K562 (cell line): Measurements from ENCODE around the gene AMN1. TPM values are rescaled to one million over a fixed set of nuclear protein-coding genes. Genes with fewer than 3 reads are reported as not detected.
"Not testable (repeated sequence)": the region's sequence is repeated elsewhere in the genome, so short reads cannot be mapped to it uniquely, and the experiment has no call there.

Source experiments
- ATAC-seq: fragments of 200-7000 bp; cut with Tn5 transposase; 3 replicates; pipeline ENCODE4 v1.9.1; 2020; ENCODE audit warnings: moderate library complexity
- BruUV-seq: library from RNA; stranded (reverse); fragments of 400-500 nt; replicated peaks from 2 replicates; lab custom pipeline; 2021; lab: Mats Ljungman, UMichigan
- CTCF ChIA-PET: fragments of 300-600 bp; formaldehyde crosslinking; extraction: SDS; loops from one replicate; lab custom pipeline; 2021; ENCODE audit warnings: low intra/inter-chr PET ratio; lab: Yijun Ruan, JAX
- POLR2A ChIA-PET: fragments of 300-600, 350-650 bp; sonication (Branson Sonifier 250); formaldehyde crosslinking; extraction: SDS; loops from one replicate; lab custom pipeline; 2021; ENCODE audit warnings: antibody characterized with exemption, inconsistent platforms; lab: Yijun Ruan, JAX
- DNase-seq, 4 experiments: peaks; one replicate each; pipeline versions ENCODE4 v3.0.0 to v3.0.0-alpha.2; 2011 to 2018; ENCODE audit warnings: low spot score in 3 of 4, mixed read lengths in 3 of 4; ENCODE audit errors: extremely low read depth in 1 of 4
- FAIRE-seq: peaks from 2 replicates; lab custom pipeline; 2011; peaks lifted over from hg19 to GRCh38; lab: Jason Lieb, UNC
- H2AFZ ChIP-seq: 2 replicates; pipeline ENCODE4 v1.6.0; 2011; ENCODE audit warnings: low read depth, low read length, control low read depth, inconsistent platforms
- H3K27ac ChIP-seq: fragments of 200-600 bp; 3 replicates; pipeline ENCODE4 v1.8.0; 2011; ENCODE audit warnings: low read depth, mild to moderate bottlenecking, control low read depth, inconsistent platforms, low read length, moderate library complexity, mixed read lengths; ENCODE audit errors: extremely low read depth
- H3K27me3 ChIP-seq, 2 experiments: fragments of 300-600 bp in 1 of 2; 2 replicates in 1 of 2; 3 replicates in 1 of 2; pipeline versions ENCODE4 v1.6.0 to v1.8.0; 2011; ENCODE audit warnings: inconsistent platforms in 2 of 2, low read length in 2 of 2, mild to moderate bottlenecking in 1 of 2, mixed read lengths in 1 of 2, moderate library complexity in 1 of 2; ENCODE audit not compliant: control insufficient read depth in 2 of 2, insufficient read depth in 2 of 2
- H3K36me3 ChIP-seq: fragments of 300-600 bp; 3 replicates; pipeline ENCODE4 v1.8.0; 2011; ENCODE audit warnings: mild to moderate bottlenecking, low read length, inconsistent platforms; ENCODE audit not compliant: control insufficient read depth, insufficient read depth
- H3K4me1 ChIP-seq, 2 experiments: fragments of 200-600 bp in 1 of 2; replicated peaks in 1 of 2; 2 replicates in 1 of 2; 3 replicates in 1 of 2; pipeline versions ENCODE4 v1.5.1 to v1.8.0; 2011; ENCODE audit warnings: inconsistent platforms in 2 of 2, low read length in 2 of 2, mild to moderate bottlenecking in 1 of 2, mixed read lengths in 1 of 2, moderate library complexity in 1 of 2; ENCODE audit not compliant: control insufficient read depth in 2 of 2, insufficient read depth in 2 of 2
- H3K4me2 ChIP-seq: 2 replicates; pipeline ENCODE4 v1.6.1; 2011; ENCODE audit warnings: low read length, control low read depth, inconsistent platforms, mixed read lengths; ENCODE audit not compliant: insufficient read depth
- H3K4me3 ChIP-seq: fragments of 200-600 bp; sonication (generic), shearing (Covaris generic); 2 replicates; pipeline ENCODE4 v1.5.1; 2016; ENCODE audit warnings: control low read depth, inconsistent platforms
- H3K79me2 ChIP-seq: fragments of 200-600 bp; 3 replicates; pipeline ENCODE4 v1.8.0; 2011; ENCODE audit warnings: low read length, inconsistent platforms; ENCODE audit not compliant: control insufficient read depth, insufficient read depth
- H3K9ac ChIP-seq, 2 experiments: 2 replicates each; pipeline versions ENCODE4 v1.6.0 to v1.6.1; 2011; ENCODE audit warnings: low read depth in 2 of 2, low read length in 2 of 2, control low read depth in 1 of 2, inconsistent platforms in 1 of 2, mild to moderate bottlenecking in 1 of 2, mixed read lengths in 1 of 2; ENCODE audit not compliant: insufficient read depth in 1 of 2
- H3K9me1 ChIP-seq: one replicate; pipeline ENCODE4 v1.6.0; 2011; ENCODE audit warnings: inconsistent platforms, mild to moderate bottlenecking, low read length, moderate library complexity; ENCODE audit not compliant: control insufficient read depth, insufficient read depth
- H3K9me3 ChIP-seq: replicated peaks from 2 replicates; pipeline ENCODE4 v1.5.1; 2011; ENCODE audit warnings: low read depth, low read length, inconsistent platforms; ENCODE audit not compliant: control insufficient read depth, insufficient read depth
- H4K20me1 ChIP-seq: replicated peaks from 2 replicates; pipeline ENCODE4 v1.6.1; 2011; ENCODE audit warnings: low read length, inconsistent platforms, mixed read lengths; ENCODE audit not compliant: control insufficient read depth, insufficient read depth
- DMBX1 ChIP-seq: fragments of 250-450 bp; sonication (Bioruptor Pico); IDR thresholded peaks from 2 replicates; pipeline ENCODE4 v1.8.0; 2022; ENCODE audit warnings: inconsistent platforms, mild to moderate bottlenecking, moderate library complexity, borderline replicate concordance
- FOXK2 ChIP-seq, 2 experiments: fragments of 450-650 bp; IDR thresholded peaks in 1 of 2; conservative IDR thresholded peaks in 1 of 2; 2 replicates each; pipeline ENCODE4 v1.6.1; 2016; ENCODE audit warnings: low read depth in 2 of 2, mild to moderate bottlenecking in 1 of 2
- GATAD2A ChIP-seq: fragments of 450-650 bp; IDR thresholded peaks from 2 replicates; pipeline ENCODE4 v1.6.1; 2017
- JUND ChIP-seq, 2 experiments: IDR thresholded peaks; 2 replicates in 1 of 2; 3 replicates in 1 of 2; pipeline ENCODE4 v1.6.1; 2011; ENCODE audit warnings: borderline replicate concordance in 2 of 2, low read depth in 2 of 2, low read length in 2 of 2, improper control_type of control experiment in 1 of 2, missing biosample characterization in 1 of 2, missing genetic modification characterization in 1 of 2, missing genetic modification reagents in 1 of 2
- KDM4B ChIP-seq, 2 experiments: fragments of 450-650 bp in 1 of 2; sonication (generic) in 1 of 2; IDR thresholded peaks; 2 replicates each; pipeline ENCODE4 v1.6.1; 2016 to 2017; ENCODE audit warnings: borderline replicate concordance in 2 of 2, antibody characterized with exemption in 1 of 2, low read depth in 1 of 2, mild to moderate bottlenecking in 1 of 2
- RB1 ChIP-seq: fragments of 450-650 bp; IDR thresholded peaks from 2 replicates; pipeline ENCODE4 v1.6.1; 2017; ENCODE audit warnings: low read depth, mild to moderate bottlenecking
- RNF2 ChIP-seq: sonication (generic); IDR thresholded peaks from 2 replicates; pipeline ENCODE4 v1.6.1; 2016
- SRF ChIP-seq, 2 experiments: fragments of 250-450, 450-650 bp in 1 of 2; sonication (Bioruptor Pico) in 1 of 2; sonication (generic) in 1 of 2; formaldehyde crosslinking; IDR thresholded peaks; 2 replicates each; pipeline versions ENCODE4 v1.5.0 to v1.5.1; 2020 to 2022; ENCODE audit warnings: mild to moderate bottlenecking in 1 of 2, missing genetic modification reagents in 1 of 2
- TAF1 ChIP-seq: IDR thresholded peaks from 2 replicates; pipeline ENCODE4 v1.6.1; 2011; ENCODE audit warnings: mild to moderate bottlenecking, low read length, moderate library complexity; ENCODE audit not compliant: insufficient read depth, control insufficient read depth, severe bottlenecking; ENCODE audit errors: extremely low read depth
- TCF3 ChIP-seq: sonication (generic); formaldehyde crosslinking; IDR thresholded peaks from 2 replicates; pipeline ENCODE4 v1.4.0; 2020; ENCODE audit warnings: mild to moderate bottlenecking, missing genetic modification reagents
- YY1 ChIP-seq, 3 experiments: IDR thresholded peaks; 2 replicates each; pipeline ENCODE4 v1.6.1; 2011; ENCODE audit warnings: low read length in 2 of 3, mild to moderate bottlenecking in 2 of 3, moderate library complexity in 2 of 3, borderline replicate concordance in 1 of 3, control low read depth in 1 of 3, low read depth in 1 of 3; ENCODE audit not compliant: insufficient read depth in 3 of 3, insufficient replicate concordance in 2 of 3, control insufficient read depth in 1 of 3, insufficient read length in 1 of 3; ENCODE audit errors: extremely low read depth in 1 of 3
- ZBTB17 ChIP-seq: fragments of 450-650 bp; formaldehyde crosslinking; IDR thresholded peaks from 2 replicates; pipeline ENCODE4 v1.4.0; 2020; ENCODE audit warnings: mild to moderate bottlenecking
- ZFX ChIP-seq: sonication (generic); formaldehyde crosslinking; IDR thresholded peaks from 2 replicates; pipeline ENCODE4 v1.8.0; 2022; ENCODE audit warnings: mild to moderate bottlenecking, missing genetic modification reagents, moderate library complexity
- ZNF395 ChIP-seq: fragments of 200-800 bp; sonication (Bioruptor generic); IDR thresholded peaks from 2 replicates; pipeline ENCODE4 v1.6.1; 2017; ENCODE audit warnings: missing genetic modification characterization, missing compliant biosample characterization
- ZNF639 ChIP-seq, 2 experiments: fragments of 200-800 bp in 1 of 2; sonication (Bioruptor generic) in 1 of 2; sonication (generic) in 1 of 2; formaldehyde crosslinking in 1 of 2; IDR thresholded peaks in 1 of 2; conservative IDR thresholded peaks in 1 of 2; 2 replicates each; pipeline versions ENCODE4 v1.5.0 to v1.6.1; 2016 to 2020; ENCODE audit warnings: missing compliant biosample characterization in 1 of 2, missing genetic modification characterization in 1 of 2, missing genetic modification reagents in 1 of 2
- WGBS: fragments of 100-300 bp; shearing (Covaris generic); methylation state at CpG from one replicate; pipeline ENCODE4 v1.1.6; 2016; ENCODE audit warnings: low coverage, mixed read lengths; ENCODE audit not compliant: insufficient coverage; ENCODE audit errors: missing lambda C conversion rate; 5-methylcytosine and 5-hydroxymethylcytosine counted together
- in situ Hi-C: fragments of 300-500 bp; cut with MboI; formaldehyde crosslinking; loops from 4 replicates; pipeline ENCODE4 v1.15.0; 2018; ENCODE audit warnings: inconsistent platforms, mixed read lengths
- intact Hi-C: fragments of 100-400 bp; cut with micrococcal nuclease; formaldehyde crosslinking; loops from 2 replicates; pipeline ENCODE4 v1.14.2; 2022
- polyA plus RNA-seq, 8 experiments: library from polyadenylated mRNA; depleted of rRNA in 4 of 8; stranded (reverse) in 5 of 8; unstranded in 3 of 8; fragments of >200 nt; fragmentation: Nextera tagmentation in 2 of 8; fragmentation: Illumina TruSeq in 1 of 8; extraction: Ambion mirVana in 2 of 8; extraction: Trizol in 1 of 8; gene quantifications; 2 replicates each; pipeline versions ENCODE4 v1.2.1 to v1.2.3, GENCODE V29; 2011 to 2014; ENCODE audit warnings: inconsistent platforms in 1 of 8, missing spikeins in 1 of 8
- total RNA-seq, 7 experiments: library from RNA; depleted of rRNA in 6 of 7; stranded (reverse); fragments of >200 nt in 6 of 7; fragmentation: Illumina TruSeq in 2 of 7; extraction: Trizol in 2 of 7; gene quantifications; 2 replicates each; pipeline versions ENCODE4 v1.2.1 to v1.2.3, GENCODE V29; 2011 to 2021; ENCODE audit warnings: low replicate concordance in 1 of 7

The AMN1 gene
- total and polyA plus RNA-seq, 9 of the 15 experiments (the other 6 are each of a cell fraction or from before 2014, with no cell fraction given): 5.2 to 27.6 (median 13.0) TPM

GRCh38 chr12:31718542-31719198 lies 10.2 kb downstream of the AMN1 start:
- peak overlapping the region; percentile 36 for H3K4me3 ChIP-seq
- H3K79me2 ChIP-seq: peaks cover 75% of the 10 kb centered on the region
- H3K9me3 ChIP-seq, H3K36me3 ChIP-seq, H3K27me3 ChIP-seq, intact Hi-C loops, H4K20me1 ChIP-seq, H3K9me1 ChIP-seq, BruUV-seq, CTCF ChIA-PET, in situ Hi-C loops: not testable (repeated sequence)
- peak overlapping the region; percentile 91 for H3K4me2 ChIP-seq
- peak overlapping the region; percentile 97 for H3K27ac ChIP-seq
- POLR2A ChIA-PET: interaction anchor here (0.6 to 6.4 kb wide), 7 partner anchors 8 to 285 kb away, joined by 3 to 85 read pairs (median 4); partner anchors contain the start of gene AMN1
- peak overlapping the region; percentile 89 for H2AFZ ChIP-seq
- ATAC-seq (peak; percentile 58), FAIRE-seq (peak; percentile 32), DNase-seq (peak in 1 of 4 experiments; percentile 94)
- H3K4me1 ChIP-seq: peaks cover 17 to 41% of the 10 kb centered on the region in 2 experiments
- H3K9ac ChIP-seq: peak overlapping the region; percentile 70 to 90
- 3% methylated on average over 14 of the region's 15 CpGs for WGBS
- TF ChIP-seq JUND (IDR thresholded peaks at IDR 0.05; ENCODE audit: borderline replicate concordance, low read depth, low read length) (0 out of 2 replicates have a peak, but pooled peaks have one; percentile 31), JUND (tag; IDR thresholded peaks at IDR 0.05; ENCODE audit: borderline replicate concordance, low read depth, low read length) (peak; percentile 40; the same call in 1 of the 3 replicates), TCF3 (CRISPR knock-in tag) (peak; percentile 25; the same call in 1 of the 2 replicates), ZNF395 (peak; percentile 61; the same call in 1 of the 2 replicates), KDM4B (IDR thresholded peaks at IDR 0.05; ENCODE audit: borderline replicate concordance in 2 of 2, low read depth in 1 of 2) (peak in 1 of 2 experiments; percentile 51; a peak in 1 of 4 replicates), GATAD2A (0 out of 2 replicates have a peak, but pooled peaks have one; percentile 49), YY1 (IDR thresholded peaks at IDR 0.05; ENCODE audit: borderline replicate concordance in 1 of 3, control insufficient read depth in 1 of 3, extremely low read depth in 1 of 3, insufficient read depth in 3 of 3, insufficient read length in 1 of 3, insufficient replicate concordance in 2 of 3, low read depth in 1 of 3, low read length in 2 of 3) (peak; percentile 19 to 88 (median 57)), ZFX (peak; percentile 79), FOXK2 (conservative IDR thresholded peaks at IDR 0.05 in 1 of 2, IDR thresholded peaks at IDR 0.05 in 1 of 2; ENCODE audit: low read depth in 2 of 2) (peak; percentile 83 to 88), SRF (CRISPR knock-in tag; IDR thresholded peaks at IDR 0.05) (peak in 1 of 2 experiments; percentile 72; a peak in 2 of 4 replicates), RNF2 (0 out of 2 replicates have a peak, but pooled peaks have one; percentile 40), DMBX1 (peak; percentile 51; the same call in 1 of the 2 replicates), ZBTB17 (CRISPR knock-in tag) (0 out of 2 replicates have a peak, but pooled peaks have one; percentile 46), RB1 (peak; percentile 54; the same call in 1 of the 2 replicates), TAF1 (peak; percentile 72), ZNF639 (CRISPR knock-in tag; conservative IDR thresholded peaks at IDR 0.05 in 1 of 2, IDR thresholded peaks at IDR 0.05 in 1 of 2) (peak in 1 of 2 experiments; percentile 23; a peak in 1 of 4 replicates)
